Measurements from ENCODE around the gene VSIR.

VSIR gene

DNA sequence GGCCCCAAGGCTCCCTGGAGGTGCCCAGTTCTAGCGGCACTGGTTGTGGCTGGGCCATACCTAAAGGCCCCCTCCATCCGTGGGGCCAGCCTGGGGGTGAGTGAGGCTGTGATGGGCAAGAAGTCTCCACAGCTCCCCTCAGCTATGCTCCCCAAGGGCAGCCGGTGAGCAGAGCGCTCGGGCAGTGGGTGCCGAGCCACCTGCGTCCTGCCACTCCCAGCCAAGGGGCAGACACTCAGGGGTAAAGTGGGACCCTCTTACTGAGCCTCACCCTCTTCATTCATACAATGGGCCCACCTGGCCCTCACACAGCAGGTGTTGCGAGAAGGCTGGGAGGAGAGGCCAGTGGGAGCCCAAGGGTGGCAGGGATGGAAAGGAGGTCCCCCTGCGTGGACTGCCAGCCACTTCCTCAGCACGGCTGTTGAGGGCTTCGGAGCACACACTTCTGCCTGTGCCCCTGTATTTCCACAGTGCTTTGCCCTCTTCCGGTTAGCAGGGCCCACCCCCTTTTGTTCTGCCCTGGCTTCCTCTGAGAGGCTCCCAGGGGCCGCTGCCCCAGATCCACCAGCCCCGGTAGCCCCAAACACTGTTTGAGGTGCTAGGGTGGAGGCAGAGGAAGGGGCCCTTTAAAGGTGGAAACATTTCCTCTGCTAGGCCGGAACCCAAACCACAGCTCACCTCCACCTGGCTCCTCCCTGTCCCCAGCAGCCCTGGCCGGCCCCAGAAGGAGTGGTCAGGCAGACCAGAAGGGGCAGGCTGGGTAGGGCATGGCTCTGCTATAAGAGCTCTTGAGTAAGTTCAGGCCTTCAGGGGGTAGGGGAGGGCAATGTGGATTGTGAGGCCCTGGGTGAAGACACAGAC is 37.4 kb downstream of the VSIR start:
- H3K4me3 ChIP-seq (ENCODE audit: low read depth, low read length), result no peak overlapping the region

DNA sequence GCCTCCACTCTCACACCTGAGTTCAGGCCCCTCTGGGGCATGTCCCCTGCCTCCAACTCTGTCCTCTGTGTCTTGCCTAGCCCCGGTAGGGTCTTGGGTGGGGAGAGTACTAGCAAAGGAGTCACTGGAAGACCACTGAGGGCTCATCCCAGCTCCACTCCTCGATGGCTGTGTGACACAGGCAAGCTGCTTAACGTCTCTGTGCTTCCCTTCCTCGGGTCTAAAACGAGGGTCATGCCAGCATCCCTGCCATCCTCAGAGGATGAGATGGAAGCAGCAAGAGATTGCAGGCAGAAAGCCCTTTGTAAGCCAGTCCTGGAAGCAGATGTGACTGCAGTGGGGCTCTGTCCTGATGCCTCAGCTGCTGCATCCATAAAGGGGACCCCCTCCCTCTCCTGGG is 38.5 kb downstream of the VSIR start:
- no peak overlapping the region for H3K4me3 ChIP-seq (ENCODE audit: low read depth, low read length)

DNA sequence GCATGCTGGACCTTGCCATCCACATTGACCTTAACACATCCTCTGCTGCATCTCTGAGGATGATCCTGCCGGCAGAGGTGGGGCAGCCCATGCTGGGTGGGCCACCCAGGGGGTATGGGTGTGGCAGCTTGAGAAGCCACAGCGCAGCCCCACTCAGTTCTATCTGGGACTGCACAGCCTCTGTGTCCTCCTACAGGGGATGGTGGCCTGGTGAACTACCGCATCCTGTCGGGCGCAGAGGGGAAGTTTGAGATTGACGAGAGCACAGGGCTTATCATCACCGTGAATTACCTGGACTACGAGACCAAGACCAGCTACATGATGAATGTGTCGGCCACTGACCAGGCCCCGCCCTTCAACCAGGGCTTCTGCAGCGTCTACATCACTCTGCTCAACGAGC is 41.5 kb downstream of the VSIR start:
- H3K4me3 ChIP-seq (ENCODE audit: low read depth, low read length), result no peak overlapping the region

DNA sequence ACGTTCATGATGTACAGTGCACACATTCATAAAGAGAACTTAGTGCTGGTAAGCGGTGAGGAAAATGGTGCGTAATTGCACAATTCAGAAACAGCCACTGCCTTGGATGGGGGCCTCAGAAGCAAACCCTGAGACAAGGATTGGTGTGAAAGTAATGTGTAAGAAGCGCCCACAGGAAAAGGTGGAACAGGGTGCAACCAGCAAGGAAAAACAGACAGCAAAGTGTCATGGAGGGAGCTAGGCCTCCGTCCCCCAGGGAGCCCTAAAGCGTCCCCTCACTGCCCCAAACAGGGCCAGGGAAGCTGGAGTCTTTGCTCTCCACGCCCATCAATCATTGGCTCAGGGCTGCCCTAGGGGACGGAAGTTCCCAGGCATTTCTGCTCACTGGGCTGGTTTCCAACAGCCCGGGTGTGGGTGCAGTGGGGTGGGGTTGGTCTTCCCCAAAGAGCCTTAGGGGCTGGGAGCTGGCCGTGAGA is 44.1 kb downstream of the VSIR start:
- H3K4me3 ChIP-seq (ENCODE audit: low read depth, low read length), result no peak overlapping the region

DNA sequence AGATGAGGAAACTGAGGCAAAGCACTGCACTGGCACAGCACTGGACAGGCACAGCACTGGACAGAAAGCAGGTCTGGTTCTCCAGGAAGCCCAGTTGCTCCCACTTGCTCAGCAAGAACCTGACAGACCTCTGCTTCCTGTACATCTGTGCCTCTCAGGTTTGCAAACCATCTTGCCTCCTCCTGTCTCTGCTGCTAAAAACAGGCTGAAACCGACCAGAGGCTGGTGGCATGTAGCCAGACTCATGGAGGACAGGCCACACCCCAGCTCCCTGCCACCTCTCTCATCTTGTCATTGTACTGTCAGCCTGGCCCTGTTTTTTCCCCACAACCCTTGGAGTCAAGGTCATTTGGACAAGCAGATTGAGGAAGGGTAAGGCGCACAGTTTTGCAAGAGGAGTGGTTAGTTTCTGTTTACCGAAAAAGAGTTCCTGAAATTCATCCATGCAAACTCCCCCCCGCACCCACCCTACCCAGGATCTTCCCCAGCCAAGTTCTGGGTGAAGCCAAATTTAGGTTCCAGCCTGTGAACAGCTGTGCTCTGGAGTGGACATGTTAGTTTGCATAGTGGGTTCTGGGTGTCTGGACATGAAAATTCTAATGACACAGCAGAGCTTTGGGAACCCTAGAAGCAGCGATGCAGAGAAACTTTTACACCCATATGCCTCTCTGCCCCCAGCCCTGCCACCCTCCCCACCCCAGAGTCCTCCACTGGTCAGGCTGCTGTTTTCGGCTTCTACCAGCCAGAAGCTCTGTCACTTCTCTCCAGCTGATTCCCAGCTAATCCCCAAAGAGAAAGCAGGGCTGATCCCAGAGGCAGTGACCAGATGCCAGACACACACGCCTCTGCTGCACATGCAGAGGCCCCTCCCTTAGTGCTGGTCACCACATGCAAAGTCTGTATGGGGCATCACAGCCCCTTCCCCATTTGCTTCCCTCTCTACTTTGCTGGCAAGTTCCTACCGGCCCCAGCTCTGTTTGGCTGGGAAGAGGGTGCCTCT is 45.3 kb downstream of the VSIR start:
- H3K4me3 ChIP-seq (ENCODE audit: low read depth, low read length), result no peak overlapping the region

DNA sequence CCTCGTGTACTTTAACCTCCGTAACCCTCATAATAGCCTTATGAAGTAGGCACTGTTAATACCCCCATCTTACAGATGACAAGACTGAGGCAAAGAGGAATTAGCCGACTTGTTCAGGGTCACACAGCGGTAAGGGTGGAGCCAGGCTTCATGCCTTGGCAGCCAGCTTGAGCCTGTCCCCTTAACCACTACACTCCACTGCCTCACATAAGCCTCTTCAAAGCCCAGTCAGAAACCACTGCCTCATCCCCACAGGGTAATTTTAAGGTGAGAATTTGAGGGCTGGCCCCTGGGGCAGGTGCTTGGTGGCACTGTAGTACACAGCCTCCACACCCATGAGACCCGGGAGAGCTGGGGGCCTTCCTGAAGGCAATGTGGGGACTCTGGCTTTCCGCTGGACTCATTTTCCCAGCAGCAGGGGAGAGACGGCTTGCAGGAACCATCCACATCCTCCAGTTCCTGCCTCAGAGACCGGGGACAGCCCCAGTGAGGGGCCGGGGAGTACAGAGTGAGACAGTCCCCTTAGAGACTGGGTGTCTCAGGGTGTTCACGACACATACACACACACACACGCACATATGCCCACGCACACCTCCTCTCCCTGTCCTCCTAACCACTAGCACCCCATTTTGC is 46.1 kb downstream of the VSIR start:
- H3K4me3 ChIP-seq (ENCODE audit: low read depth, low read length), result no peak overlapping the region

DNA sequence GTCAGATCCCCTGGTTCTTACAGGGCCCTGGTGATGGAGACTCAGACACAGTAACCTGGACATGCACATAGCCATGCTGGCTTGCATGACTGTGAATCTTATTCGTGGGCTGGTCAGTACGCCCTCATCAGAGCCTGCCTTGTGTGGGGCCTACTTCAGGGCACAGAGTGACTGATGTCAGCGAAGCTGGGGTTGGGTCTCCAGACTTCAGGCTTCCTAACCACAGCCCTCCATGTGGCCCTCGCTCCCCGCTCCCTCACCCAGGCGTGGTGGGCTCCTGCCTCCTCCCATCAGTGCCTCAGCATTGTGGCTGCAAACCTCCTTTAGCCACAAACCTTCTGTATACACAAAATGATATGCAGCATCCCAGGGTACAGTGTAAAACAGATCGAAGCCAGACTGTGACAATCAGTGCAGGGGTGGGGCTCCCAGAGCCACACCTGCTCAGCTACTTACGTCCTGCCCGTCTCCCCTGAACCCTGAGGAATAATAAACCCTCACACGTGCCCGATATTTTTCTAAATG is 46.7 kb downstream of the VSIR start:
- no peak overlapping the region for H3K4me3 ChIP-seq (ENCODE audit: low read depth, low read length)

DNA sequence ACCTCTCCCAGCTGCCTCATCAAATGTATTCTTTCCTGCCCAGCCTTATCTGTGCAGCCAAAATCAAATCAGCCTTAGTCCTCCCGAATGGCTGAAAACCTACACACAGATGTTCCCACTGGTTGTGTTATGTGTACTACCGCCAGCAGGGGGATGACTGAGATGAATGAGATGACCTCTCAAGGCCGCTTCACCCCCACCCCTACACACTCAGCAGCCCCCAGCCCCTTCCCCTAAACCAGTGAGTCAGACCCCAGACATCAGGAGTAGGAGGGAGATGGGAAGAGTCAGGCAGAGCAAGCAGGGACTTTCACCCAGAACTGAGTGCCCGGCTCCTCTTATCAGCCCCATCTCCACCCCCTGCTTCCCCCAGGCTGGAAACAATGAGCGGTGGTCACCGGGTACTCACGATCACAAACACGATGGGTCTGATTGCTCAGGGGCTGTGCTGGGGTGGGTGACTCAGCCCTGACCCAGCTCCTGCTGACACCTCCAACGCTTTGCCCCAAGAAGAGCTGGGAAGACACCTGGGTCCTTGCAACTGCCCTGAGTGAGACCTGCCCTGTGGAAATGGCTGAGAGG is 47.2 kb downstream of the VSIR start:
- no peak overlapping the region for H3K4me3 ChIP-seq (ENCODE audit: low read depth, low read length)

DNA sequence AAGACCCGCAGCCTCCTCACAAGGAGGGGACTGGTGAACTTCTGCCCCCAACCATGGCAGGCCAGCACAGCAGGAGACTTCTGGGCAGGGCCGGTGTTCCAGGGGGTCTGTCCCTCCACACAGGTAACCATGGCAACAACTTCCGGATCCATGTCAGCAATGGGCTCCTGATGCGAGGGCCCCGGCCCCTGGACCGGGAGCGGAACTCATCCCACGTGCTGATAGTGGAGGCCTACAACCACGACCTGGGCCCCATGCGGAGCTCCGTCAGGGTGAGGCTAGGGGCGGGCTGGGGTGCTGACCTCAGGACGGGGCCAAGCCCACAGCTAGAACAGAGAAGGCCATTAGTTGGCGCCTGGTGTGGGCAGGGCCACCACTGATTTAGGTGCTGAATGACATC is 48.1 kb downstream of the VSIR start:
- no peak overlapping the region for H3K4me3 ChIP-seq (ENCODE audit: low read depth, low read length)

DNA sequence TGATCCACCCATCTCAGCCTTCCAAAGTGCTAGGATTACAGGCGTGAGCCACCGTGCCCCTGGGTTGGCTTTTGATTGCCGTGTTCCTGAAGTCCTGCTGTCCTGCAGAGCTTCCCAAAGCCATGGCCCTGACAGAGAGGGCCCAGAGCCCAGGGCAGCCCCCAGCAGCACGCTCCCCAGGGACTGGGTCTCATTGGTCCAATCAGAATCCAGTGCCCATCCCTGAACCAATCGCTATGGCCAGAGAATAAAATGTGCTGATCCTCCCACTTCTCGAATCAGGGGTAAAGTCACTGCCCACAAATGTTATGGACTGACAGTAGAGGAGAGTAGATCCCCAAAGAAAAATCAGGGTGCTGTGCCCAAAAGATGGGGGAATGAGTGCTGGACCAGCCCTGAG is 48.8 kb downstream of the VSIR start:
- no peak overlapping the region for H3K4me3 ChIP-seq (ENCODE audit: low read depth, low read length)

DNA sequence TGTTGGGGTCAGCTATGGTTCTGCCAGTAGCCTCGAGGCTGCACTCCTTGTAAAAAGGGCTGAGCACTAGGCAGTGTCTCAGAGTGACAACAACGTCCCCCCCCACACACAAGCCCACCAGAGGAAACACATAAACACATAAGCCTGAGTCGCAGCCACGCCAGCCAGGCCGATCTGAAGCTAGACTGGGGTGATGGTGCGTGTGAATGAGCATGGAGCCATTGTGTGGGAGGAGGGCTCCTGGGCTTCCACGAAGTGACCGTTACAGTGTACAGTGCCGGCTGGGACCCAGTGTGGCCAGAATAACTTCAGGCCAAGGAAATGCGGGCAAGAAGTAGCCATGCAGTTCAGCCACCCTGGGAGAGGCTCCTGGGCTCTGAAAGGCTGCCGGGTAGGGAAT is 50.0 kb downstream of the VSIR start:
- H3K4me3 ChIP-seq (ENCODE audit: low read depth, low read length), result no peak overlapping the region

DNA sequence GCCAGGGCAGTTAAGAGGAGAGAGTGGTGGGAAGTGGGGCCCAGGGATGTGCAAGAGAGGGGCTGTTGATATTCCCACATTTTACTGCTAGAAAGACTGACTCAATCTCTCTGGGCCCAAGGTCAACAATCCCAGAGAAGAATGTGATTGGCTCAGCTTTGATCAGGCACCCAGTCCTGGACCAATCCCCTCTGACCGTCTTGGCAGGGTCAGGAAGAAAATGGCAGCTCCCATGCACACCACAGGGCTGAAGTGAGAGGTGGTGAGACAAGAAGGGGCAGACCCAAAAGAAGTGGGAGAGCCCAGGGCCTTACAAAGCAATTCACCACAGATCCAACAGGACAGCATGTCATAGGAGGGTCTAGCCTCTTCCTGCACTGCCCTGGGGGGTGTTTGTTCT is 50.5 kb downstream of the VSIR start:
- no peak overlapping the region for H3K4me3 ChIP-seq (ENCODE audit: low read depth, low read length)

DNA sequence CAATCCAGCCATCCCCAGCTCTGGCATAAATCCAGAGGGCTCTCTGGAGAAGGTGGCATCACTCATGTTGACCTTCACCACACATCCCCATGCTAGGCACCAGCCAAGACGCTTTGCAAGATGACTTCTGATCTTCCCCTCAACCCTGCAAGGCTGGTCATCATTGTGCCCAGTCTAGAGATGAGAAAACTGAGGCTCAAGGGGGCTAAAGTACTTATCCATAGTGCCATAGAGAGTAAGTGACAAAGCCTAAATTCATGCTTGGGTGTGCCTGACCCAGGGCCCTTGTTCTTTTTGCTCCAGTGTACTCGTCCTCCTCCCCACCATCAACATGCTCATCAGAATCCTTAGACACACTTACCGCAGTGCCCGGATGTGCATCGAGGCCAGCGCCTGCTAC is 52.0 kb downstream of the VSIR start:
- H3K4me3 ChIP-seq (ENCODE audit: low read depth, low read length), result no peak overlapping the region

DNA sequence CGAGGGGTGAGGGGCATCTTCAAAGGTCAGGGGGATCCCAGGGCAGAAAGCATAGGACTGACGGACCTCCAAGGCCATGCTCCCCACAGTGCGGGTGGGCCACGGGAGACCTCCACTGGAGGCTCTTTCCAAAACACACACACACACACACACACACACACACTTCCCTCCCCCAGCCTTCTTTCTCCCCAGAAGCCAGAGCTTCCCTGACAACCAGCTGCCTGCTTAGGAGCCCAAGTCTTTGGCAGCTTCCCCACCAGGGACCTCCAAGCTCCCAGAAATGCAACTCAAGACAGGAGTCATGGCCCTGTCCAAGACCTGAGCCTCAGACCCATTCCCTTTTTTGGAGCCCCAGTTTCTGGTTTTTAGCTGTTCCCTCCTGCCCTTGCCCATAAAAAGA is 53.0 kb downstream of the VSIR start:
- no peak overlapping the region for H3K4me3 ChIP-seq (ENCODE audit: low read depth, low read length)

DNA sequence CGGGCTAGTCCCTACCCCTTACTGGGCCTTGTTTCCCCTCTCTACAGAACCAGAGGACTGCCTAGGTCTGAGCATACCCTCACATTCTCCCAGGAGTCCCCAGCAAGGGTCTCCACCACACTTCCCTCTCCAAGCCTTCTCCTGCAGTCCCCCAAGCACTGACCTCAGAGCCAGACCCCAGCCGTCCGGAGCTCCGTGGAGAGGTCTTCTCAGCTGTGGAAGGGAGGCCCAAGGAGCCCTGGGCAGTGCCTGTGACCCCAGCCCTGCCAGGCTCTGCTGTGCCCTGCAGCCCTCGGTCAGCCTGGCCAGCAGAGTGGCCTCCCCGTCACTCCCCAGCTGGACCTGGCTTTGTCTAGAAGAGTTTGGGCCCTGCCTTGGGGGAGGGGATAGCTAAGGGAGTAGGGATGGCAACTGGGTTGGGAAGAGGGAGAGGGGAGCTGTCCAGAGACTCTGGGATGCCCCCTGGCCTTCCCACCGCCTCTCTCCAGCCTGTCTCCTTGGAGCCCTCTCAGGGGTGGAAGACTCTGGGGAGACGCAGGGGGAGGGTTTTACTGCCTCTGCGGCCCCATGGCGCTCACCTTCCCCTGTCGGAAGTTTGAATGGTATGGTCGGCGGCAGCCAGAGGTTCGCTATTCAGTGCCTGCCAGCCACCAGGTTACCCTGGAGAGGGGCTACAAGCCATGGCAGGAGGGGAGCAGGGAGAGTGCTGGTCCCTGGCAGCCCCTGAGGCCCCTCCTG is 53.7 kb downstream of the VSIR start, which contains the start of gene C10orf105:
C10orf105 (minus strand) TSS at position 315 of the 738 bp plus-strand sequence. CDS start 3,441 bp downstream, outside the sequence.
- no peak within 1 kb of the TSS for H3K4me3 ChIP-seq (ENCODE audit: low read depth, low read length)

DNA sequence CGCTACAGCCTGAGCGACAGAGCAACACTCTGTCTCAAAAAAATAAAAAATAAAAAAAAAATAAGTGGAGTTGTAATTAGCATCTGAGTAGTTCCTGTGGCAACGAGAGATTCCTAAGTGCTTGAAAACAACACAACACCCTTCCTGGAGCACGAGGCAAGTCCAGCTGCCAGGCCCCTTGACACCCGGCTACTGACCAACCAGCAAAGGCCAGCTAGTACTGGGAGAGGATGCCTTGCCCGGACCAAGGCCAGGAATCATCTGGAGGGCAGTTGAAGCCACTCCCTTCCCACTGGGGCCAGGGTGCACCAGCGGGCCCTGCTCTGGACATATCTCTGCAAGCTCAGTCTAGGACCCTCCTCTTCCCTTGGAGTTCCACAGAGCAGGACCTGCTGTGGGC is 54.3 kb downstream of the VSIR start:
- no peak overlapping the region for H3K4me3 ChIP-seq (ENCODE audit: low read depth, low read length)

DNA sequence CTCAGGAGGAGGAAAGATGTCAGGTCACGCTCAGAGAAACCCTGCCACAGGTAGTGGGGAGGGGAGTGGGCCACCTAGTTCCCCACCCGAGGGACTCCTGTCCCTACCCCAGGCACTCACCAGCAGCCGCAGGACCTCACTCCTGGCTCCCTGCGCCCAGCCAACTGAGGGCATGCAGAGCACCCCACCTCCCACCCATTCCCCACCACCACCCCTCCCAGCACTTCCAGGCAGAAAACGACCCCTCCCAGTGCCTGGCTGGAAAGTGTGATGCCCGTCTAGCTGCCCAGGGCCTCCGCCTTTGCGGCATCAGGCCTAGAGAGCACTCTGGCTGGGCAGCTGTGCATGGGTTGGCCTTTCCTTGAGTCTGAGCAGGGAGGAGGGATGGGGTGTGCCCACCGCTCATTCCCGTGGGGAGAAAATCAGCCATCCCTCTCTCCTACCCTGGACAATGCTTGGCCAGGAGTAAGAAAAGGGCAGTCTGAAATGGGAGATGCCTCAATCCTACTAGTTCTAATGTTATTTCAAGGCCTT is 55.1 kb downstream of the VSIR start:
- no peak overlapping the region for H3K4me3 ChIP-seq (ENCODE audit: low read depth, low read length)

DNA sequence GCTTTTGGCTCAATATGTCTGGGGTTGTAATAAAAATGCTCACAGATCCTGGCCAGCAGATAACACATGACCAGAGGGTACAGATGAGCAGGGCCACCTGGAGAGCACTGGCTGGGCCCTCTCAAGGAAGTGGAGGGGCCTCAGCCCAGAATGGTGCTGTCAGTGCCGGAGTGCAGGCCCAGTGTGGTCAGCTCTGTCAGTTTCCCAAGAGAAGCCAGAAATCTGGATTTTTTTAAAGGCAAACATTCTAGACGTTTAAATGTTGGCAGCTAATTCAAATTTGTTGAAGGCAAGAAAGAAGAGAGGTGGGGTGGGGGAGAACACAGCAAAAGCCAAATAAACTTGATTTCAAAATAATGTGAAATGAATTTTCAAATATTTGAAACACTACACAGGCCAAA is 55.8 kb downstream of the VSIR start:
- H3K4me3 ChIP-seq (ENCODE audit: low read depth, low read length), result no peak overlapping the region

DNA sequence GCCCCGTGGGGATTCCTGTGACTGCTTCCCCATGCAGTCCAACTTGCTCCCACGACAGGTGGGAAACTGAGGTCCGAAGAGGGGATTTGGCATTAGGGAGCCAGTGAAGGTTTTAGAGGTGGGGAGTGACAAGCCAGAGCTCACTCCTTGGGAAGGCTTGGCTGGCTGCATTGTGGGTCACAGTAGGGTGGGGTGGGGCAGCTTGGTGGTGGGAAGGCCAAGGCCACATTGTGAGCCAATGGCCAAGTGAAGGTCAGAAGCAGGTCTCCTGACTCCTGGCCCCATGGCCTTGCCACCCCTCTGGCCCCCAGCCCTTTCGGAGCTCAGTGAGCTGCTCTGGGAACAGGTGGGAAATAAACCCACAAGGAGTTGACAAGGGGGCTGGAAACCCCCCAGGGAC is 56.3 kb downstream of the VSIR start:
- H3K4me3 ChIP-seq (ENCODE audit: low read depth, low read length), result no peak overlapping the region

DNA sequence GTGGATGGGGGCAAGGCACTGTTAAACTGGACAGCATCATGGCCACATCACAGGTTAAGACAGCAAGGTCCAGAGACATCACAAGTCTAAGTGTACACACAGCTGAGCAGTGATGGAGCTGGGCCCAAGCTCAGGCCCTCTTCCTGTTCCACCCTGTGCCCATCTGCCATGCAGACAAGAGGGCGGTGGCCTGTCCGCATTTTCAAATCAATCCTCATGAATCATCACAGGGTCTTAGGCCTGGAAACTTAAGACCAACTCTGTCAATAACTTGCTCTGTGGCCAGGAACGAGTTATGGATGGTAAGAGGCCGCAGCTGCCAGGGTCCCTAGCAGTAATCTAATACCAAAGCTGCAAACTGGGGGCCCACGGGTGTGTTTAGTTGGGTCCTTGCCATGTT is 56.9 kb downstream of the VSIR start:
- H3K4me3 ChIP-seq (ENCODE audit: low read depth, low read length), result no peak overlapping the region

All from iPS-11a (cell line).